ENCODE results near the gene BPIFB6.

BPIFB6 gene

DNA sequence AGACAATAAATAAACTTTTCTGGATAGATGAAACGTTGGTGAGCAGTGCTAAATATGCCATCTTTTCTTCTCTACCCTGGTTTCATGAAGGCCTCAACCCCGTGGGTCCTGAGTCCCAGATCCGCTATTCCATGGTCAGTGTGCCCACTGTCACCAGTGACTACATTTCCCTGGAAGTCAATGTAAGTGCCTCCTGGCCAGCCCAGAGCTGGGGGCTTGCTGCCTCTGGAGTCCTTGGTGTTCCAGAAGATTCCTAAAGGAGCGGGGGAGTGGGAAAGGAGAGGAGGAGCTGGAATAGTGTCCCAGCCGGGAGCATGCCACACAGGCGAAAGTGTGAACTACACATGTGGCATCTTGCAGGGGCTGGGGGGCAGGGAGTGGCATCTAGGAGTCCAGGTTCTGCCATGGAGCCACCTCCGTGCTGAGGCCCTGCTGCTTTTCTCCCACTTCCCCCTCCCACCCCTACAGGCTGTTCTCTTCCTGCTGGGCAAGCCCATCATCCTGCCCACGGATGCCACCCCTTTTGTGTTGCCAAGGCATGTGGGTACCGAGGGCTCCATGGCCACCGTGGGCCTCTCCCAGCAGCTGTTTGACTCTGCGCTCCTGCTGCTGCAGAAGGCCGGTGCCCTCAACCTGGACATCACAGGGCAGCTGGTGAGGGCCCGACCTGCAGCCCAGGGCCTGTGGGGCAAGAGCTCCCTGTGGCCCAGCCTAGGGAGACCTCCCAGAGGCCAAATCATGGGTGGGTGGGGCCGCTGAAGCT lies 13.1 kb upstream of the BPIFB6 start:
- no peak for DNase-seq
- H3K36me3 Mint-ChIP-seq (ENCODE audit: low read depth) = no peaks in the 10 kb centered on the region
- H3K27me3 Mint-ChIP-seq = no peaks in the 10 kb centered on the region
- H3K4me3 Mint-ChIP-seq = no peak overlapping the region
- H3K27ac Mint-ChIP-seq = no peak overlapping the region
- no peaks in the 10 kb centered on the region for H3K9me3 Mint-ChIP-seq
- H3K4me1 Mint-ChIP-seq (ENCODE audit: low read depth) = peaks cover 3% of the 10 kb centered on the region

DNA sequence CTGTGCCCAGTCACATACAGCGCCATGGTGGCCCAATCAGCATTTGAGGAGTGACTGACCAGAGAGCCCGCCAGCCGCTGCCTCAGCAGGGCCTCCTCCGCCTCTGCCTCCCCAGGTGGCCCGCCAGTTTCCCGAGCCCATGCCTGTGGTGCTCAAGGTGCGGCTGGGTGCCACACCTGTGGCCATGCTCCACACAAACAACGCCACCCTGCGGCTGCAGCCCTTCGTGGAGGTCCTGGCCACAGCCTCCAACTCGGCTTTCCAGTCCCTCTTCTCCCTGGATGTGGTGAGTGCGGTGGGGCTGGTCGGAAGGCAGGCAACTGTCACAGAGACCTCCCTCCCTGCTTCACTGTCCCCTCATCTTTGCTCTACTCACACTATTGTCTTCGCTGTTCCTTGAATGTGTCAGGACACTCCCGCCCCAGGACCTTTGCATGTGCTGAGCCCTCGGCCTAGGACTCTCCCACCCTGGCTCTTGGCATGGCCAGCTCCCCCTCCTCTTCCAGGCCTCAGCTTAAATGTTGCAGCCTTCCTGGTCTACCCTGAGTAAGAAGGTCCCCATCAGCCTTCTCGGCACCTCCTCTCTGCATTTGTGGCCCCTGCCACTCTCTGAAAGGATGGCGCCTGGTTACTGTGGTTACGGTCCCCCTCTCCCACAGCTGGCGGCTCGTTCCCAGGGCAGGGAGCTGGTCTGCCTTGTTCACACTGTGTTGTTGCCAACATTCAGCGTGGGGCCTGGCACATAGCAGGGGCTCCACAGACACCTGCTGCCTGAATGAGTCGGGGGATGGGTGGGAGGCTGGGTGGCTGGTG lies 11.8 kb upstream of the BPIFB6 start:
- H3K9me3 Mint-ChIP-seq = no peaks in the 10 kb centered on the region
- no peak overlapping the region for H3K27ac Mint-ChIP-seq
- no peak overlapping the region for H3K4me3 Mint-ChIP-seq
- H3K36me3 Mint-ChIP-seq (ENCODE audit: low read depth) = no peaks in the 10 kb centered on the region
- no peak for DNase-seq
- H3K27me3 Mint-ChIP-seq = no peaks in the 10 kb centered on the region
- H3K4me1 Mint-ChIP-seq (ENCODE audit: low read depth) = peaks cover 3% of the 10 kb centered on the region

DNA sequence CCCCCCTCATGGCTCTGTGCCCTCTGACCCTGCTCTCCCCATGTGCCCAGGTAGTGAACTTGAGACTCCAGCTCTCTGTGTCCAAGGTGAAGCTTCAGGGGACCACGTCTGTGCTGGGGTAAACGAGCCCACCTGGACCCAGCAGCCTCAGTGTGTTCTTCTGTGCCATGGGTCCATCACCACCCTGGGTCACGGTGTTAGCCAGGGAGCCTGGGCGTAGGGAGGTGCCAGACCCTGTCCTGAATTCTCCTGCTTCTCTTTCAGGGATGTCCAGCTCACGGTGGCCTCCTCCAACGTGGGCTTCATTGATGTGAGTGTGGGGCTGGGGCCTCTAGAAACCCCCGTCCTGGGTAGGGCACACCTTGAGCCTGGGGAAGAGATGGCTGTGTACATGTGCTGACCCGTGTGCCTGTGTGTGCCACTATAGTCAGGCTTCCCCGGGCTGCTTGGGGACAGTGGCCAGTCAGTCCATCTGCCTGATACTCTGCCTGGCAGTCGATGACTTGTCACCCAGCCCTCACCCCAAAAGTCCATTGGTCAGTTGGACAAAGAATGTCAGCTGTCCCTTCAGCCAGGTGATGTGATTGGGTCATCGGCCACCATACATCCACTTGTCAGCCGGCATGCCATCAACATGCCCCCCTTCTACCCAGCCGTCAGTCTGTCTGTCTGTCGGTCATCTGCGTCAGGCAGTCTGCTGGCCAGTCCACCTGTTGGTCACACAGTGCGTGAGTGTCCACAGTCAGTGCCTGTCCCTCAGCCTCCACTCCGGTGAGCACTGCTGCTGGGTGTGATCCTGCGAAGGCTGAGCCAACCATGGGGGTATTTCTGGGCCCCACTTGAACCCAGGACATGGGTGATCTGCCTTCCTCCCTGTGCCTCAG lies 10.9 kb upstream of the BPIFB6 start:
- no peaks in the 10 kb centered on the region for H3K9me3 Mint-ChIP-seq

DNA sequence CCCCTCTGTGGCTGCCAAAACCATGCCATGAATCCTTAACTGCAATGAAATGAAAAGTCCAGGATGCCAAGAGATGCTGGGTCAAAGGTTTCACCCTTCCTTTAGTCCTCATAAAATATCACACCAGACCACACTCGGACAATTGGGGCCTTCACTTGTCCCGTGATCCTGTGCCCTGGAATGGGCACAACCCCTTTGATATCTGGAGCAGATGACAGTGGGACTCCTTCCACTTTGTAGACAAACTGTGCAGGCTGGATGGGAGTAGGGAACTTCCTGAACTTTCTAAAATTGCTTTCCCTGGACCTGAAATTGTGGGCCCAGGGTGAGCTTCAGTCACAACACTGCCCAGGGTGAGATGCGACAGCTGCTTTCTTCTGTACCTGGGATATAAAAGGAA lies 9.6 kb upstream of the BPIFB6 start:
- Mint-ChIP-seq H3K27ac (no peak overlapping the region), H3K36me3 (ENCODE audit: low read depth) (no peaks in the 10 kb centered on the region), H3K4me3 (no peak overlapping the region), H3K27me3 (no peaks in the 10 kb centered on the region), H3K4me1 (ENCODE audit: low read depth) (no peaks in the 10 kb centered on the region), H3K9me3 (no peaks in the 10 kb centered on the region)
- DNase-seq = no peak

More for the DNA sequence above, 10.9 kb upstream of the BPIFB6 start:
- peaks cover 3% of the 10 kb centered on the region for H3K4me1 Mint-ChIP-seq (ENCODE audit: low read depth)
- no peak for DNase-seq
- no peaks in the 10 kb centered on the region for H3K27me3 Mint-ChIP-seq
- H3K4me3 Mint-ChIP-seq = no peak overlapping the region
- H3K27ac Mint-ChIP-seq = no peak overlapping the region
- no peaks in the 10 kb centered on the region for H3K36me3 Mint-ChIP-seq (ENCODE audit: low read depth)

DNA sequence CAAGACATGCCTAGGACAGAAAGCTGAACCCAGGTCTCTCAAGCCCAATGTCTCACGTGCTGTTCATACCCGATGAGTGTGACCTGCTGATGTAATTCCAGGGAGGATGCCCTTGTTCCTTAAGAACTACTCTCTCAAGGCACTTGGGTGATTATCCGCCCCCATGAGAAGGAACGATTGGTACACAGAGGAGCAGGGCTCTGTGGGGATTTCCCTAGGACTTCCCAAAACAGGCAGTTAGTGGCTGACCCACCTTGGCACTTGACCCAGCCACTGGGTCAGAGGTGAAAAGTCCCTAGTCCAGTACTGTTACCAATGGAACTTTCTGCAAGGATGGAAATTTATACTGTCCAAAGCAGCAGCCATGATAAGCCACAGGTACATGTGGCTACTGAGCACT lies 9.2 kb upstream of the BPIFB6 start:
- DNase-seq = no peak
- no peaks in the 10 kb centered on the region for H3K4me1 Mint-ChIP-seq (ENCODE audit: low read depth)
- no peaks in the 10 kb centered on the region for H3K27me3 Mint-ChIP-seq
- H3K4me3 Mint-ChIP-seq = no peak overlapping the region
- H3K27ac Mint-ChIP-seq = no peak overlapping the region
- H3K9me3 Mint-ChIP-seq = no peaks in the 10 kb centered on the region
- H3K36me3 Mint-ChIP-seq (ENCODE audit: low read depth) = no peaks in the 10 kb centered on the region

DNA sequence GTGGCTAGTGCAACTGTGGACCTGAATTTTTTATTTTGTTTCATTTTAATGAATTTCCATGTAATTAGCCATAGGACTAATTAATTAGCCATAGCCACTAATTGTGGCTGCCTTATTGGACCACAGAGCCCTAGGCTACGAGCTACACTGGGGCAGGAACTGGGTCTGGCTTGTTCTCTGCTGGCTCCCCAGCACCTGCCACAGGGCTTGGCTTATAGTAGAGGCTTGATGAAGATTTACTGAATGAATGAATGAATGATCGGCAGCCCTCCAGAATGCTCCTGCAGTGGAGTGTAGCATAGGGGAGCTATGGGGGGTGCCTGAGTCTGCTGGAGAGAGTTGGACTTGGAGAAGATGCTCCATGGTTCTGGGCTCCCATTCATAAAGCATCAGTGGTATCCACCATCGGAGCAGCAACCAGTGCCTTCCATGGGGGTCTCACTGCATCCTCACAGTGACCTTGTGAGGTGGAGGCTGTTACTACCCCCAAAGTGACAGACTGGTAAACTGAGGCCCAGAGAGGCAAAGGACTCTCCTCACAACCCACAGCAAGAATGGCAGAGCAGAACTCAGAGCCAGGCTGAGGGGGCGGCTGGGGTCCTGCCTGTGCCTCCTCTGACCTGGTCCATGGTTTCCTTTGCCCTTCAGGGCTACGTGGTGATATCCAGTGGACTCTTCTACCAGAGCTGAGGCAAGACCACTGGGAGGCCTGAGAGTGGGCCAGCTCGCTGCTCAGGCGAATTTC lies 8.6 kb upstream of the BPIFB6 start:
- H3K27ac Mint-ChIP-seq = no peak overlapping the region
- H3K36me3 Mint-ChIP-seq (ENCODE audit: low read depth) = no peaks in the 10 kb centered on the region
- H3K9me3 Mint-ChIP-seq = no peaks in the 10 kb centered on the region
- H3K27me3 Mint-ChIP-seq = no peaks in the 10 kb centered on the region
- DNase-seq = no peak
- no peak overlapping the region for H3K4me3 Mint-ChIP-seq
- H3K4me1 Mint-ChIP-seq (ENCODE audit: low read depth) = no peaks in the 10 kb centered on the region

DNA sequence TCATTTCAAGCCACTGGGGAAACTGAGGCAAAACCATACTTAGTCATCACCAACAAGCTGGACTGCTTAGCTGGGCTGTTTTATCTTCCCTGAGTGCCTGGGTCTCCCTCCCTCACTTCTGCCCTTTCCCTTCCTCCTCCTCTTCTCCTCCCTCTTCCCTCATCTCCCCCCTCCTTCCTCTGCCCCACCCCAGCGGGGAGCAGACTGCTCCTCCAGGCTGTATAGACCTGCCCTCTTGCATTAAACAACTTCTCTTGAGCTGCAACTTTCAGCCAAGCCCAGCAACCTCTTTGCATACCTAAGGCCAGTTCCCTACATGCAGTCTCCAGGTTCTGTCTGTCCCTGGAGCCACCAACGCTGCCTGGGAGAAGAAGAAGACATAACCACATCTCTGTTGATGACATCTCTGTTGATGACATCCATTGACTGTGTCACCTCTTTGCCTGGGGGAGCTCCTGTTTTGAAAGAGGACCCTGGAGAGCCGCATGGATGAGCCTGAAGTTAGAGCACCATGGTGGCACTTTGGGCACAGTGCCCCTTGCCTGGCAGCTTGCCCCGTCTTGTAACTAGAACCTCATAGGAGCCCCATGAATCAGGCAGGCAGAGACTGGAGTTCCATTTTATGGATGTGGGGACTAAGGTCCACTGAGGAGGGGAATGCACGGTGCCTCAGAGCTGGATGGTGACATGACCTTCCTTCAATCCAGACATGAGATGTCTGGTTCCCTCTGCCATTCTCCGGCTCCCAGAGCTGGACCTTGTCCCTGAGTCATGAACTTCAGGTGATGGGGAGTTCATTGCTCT lies 7.8 kb upstream of the BPIFB6 start:
- no peak for DNase-seq
- Mint-ChIP-seq H3K36me3 (ENCODE audit: low read depth) (no peaks in the 10 kb centered on the region), H3K27ac (no peak overlapping the region), H3K9me3 (no peaks in the 10 kb centered on the region), H3K4me1 (ENCODE audit: low read depth) (no peaks in the 10 kb centered on the region), H3K27me3 (no peaks in the 10 kb centered on the region), H3K4me3 (no peak overlapping the region)

DNA sequence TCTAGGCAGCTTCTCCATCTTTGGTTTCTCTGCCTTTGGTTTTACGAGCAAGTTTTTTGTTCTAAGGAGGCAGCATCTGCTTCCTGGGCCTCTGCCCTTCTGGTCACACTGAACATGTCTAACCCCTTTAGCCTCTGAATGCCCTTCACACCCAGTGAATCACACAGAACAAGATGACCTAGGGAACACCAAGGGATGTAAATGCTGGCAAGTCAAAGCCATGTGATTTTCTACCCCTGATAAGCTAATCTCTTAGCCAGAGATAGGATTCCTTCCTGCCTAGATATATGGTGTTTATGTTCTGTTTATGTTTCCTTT lies 7.2 kb upstream of the BPIFB6 start:
- Mint-ChIP-seq H3K4me3 (no peak overlapping the region), H3K4me1 (ENCODE audit: low read depth) (no peaks in the 10 kb centered on the region), H3K36me3 (ENCODE audit: low read depth) (no peaks in the 10 kb centered on the region), H3K27ac (no peak overlapping the region), H3K27me3 (no peaks in the 10 kb centered on the region), H3K9me3 (no peaks in the 10 kb centered on the region)
- DNase-seq = no peak

DNA sequence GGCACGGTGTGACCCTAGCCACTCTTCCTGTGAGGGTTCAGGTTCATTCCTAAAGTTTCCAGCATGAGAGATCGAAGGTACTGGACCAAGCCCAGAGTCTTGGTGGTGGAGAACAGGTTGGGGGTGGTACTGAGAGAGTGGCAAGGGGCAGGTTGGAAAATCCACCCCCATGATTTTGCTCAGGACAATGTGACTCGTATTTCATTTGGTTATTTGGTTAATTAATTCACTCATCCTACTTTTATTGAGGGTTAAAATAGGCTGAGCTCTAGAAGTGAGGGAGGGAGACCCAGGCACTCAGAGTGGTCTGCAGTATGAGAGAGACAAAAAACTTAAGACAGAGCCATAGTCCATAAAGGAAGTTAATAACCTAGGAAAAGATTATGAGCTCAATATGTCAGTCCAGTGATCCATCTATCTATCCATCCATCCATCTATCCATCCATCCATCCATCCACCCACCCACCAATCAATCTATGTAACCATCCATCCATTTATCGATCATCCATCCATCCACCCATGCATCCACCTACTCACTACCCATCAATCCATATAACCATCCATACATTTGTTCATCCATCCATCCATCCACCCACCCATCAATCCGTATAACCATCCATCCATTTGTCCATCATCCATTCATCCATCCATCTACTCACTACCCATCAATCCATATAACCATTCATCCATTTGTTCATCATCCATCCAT lies 6.7 kb upstream of the BPIFB6 start:
- Mint-ChIP-seq H3K4me1 (ENCODE audit: low read depth) (no peaks in the 10 kb centered on the region), H3K27ac (no peak overlapping the region), H3K4me3 (no peak overlapping the region), H3K9me3 (no peaks in the 10 kb centered on the region), H3K27me3 (no peaks in the 10 kb centered on the region), H3K36me3 (ENCODE audit: low read depth) (no peaks in the 10 kb centered on the region)
- DNase-seq = no peak

DNA sequence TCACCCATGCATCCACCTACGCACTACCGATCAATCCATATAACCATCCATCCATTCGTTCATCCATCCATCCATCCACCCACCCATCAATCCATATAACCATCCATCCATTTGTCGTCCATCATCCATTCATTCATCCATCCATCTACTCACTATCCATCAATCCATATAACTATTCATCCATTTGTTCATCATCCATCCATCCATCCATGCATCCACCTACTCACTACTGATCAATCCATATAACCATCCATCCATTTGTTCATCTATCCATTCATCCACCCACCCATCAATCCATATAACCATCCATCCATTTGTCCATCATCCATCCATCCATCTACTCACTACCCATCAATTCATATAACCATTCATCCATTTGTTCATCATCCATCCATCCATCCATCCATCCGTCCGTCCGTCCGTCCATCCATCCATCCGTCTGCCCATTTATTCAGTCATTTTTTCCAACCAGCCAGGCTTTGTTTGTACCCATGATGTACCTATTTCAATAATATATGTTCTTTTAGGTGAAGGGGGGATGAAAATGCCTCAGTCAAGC lies 6.1 kb upstream of the BPIFB6 start:
- Mint-ChIP-seq H3K27me3 (no peaks in the 10 kb centered on the region), H3K4me1 (ENCODE audit: low read depth) (no peaks in the 10 kb centered on the region), H3K27ac (no peak overlapping the region), H3K4me3 (no peak overlapping the region), H3K36me3 (ENCODE audit: low read depth) (no peaks in the 10 kb centered on the region), H3K9me3 (no peaks in the 10 kb centered on the region)
- no peak for DNase-seq

DNA sequence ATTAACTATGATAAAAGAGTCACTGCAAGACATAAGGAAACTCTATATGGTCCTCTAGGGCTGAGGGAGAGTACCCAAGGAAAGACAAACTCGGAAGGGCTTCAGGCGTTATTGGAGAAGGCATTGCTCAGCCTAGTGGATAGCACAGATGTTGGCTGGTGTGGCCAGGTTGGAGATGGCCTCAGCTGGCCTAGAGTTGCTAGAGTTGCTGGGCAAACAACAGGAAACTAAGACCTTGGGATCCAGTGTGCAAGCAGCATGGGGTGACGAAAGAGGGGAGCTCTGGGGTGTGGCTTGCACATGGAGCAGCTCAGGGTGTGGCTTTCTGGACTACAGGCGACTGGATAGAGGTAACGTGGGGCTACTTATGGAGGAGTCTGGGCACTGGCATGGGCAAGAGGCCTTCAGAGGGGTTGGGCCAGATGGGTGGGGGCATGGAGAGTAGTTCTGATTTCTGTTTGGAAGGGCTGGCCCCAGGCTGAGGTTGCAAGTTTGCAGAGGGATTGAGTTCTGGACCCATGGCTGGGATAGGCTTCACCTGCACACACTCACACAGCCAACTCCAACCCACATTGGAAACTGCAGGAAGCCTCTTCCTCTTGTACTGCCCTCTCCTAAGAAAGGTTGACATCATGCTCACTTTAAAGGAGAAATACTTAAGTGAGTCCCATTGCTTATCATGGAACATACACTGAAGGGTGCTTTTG lies 5.2 kb upstream of the BPIFB6 start:
- no peak for DNase-seq
- Mint-ChIP-seq H3K27me3 (no peaks in the 10 kb centered on the region), H3K4me3 (no peak overlapping the region), H3K36me3 (ENCODE audit: low read depth) (no peaks in the 10 kb centered on the region), H3K27ac (no peak overlapping the region), H3K4me1 (ENCODE audit: low read depth) (no peaks in the 10 kb centered on the region), H3K9me3 (no peaks in the 10 kb centered on the region)

DNA sequence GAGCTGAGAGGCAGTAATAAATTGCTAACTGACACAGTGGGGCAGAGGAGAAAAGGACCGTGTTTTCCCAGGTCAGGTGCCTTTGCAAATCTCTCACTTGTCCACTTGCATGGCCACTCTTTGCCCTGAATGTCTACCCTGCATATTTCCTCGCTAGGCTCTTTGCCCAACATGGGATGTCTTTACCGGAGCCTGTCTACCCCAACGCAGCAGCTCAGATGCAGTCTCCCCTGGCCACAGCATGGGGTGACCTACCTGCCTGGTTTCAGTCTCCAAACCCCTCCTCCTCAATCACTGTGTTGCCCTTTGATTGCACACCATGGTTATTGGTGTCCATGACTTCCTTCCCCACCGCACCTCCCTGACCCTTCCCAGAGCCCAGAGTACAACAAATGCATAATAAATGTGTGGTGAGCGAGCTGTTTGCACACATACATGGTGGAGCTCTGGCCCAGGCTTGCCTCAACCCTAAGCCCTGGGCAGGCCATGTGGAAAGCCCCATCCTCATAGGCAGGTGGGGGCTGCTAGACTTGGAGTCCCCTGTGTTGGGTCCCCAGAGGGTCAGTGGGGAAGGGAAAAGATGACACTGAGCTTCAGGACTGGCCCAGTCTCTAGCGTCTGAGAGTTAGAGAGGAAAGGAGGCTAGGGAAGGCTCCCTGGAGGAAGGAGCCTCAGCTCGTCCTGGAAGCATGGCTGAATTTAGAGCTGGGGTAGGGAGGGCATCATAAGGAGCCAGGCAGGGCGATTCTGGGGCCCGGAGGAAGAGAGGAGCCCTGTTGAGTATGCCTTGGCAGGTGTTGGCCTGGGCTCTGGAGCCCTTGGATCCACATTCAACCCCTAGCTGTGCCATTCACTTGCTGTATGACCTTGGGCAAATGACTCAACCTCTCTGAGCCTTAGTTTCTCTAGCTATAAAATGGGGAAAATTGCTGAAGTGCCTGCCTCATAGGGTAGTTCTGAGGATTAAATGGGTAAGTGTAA lies 4.4 kb upstream of the BPIFB6 start:
- Mint-ChIP-seq H3K27ac (no peak overlapping the region), H3K4me1 (ENCODE audit: low read depth) (no peaks in the 10 kb centered on the region), H3K4me3 (no peak overlapping the region), H3K27me3 (no peaks in the 10 kb centered on the region), H3K36me3 (ENCODE audit: low read depth) (no peaks in the 10 kb centered on the region), H3K9me3 (no peaks in the 10 kb centered on the region)
- no peak for DNase-seq
